22Rv1 (cell line): Measurements from ENCODE around the gene FUOM.

Experiments
- H3K27ac ChIP-seq: fragments of 450-650 bp; 2 replicates; pipeline ENCODE4 v1.5.1; 2017
- CTCF ChIP-seq: fragments of 450-650 bp; IDR thresholded peaks from 2 replicates; pipeline ENCODE4 v1.5.1; 2017; ENCODE audit warnings: mild to moderate bottlenecking
- ZFX ChIP-seq: fragments of 450-650 bp; IDR thresholded peaks from 2 replicates; pipeline ENCODE4 v1.6.1; 2017; ENCODE audit warnings: antibody characterized with exemption, borderline replicate concordance

FUOM gene

GRCh38 chr10:133336577-133337369 lies 21.0 kb downstream of the FUOM start, which contains the start of gene CALY:
Gene CALY (minus strand): TSS chr10:133336896. CDS start chr10:133328989, 7,907 bp downstream.
- H3K27ac ChIP-seq, result no peak within 1 kb of the TSS
- TF ChIP-seq ZFX, result no peak
- no peak for TF ChIP-seq CTCF

GRCh38 chr10:133336118-133336576 lies 21.7 kb downstream of the FUOM start:
- TF ChIP-seq ZFX (no peak), CTCF (no peak)
- no peak overlapping the region for H3K27ac ChIP-seq

GRCh38 chr10:133335246-133336117 lies 22.3 kb downstream of the FUOM start:
- H3K27ac ChIP-seq, result no peak overlapping the region
- TF ChIP-seq ZFX, result no peak
- no peak for TF ChIP-seq CTCF

GRCh38 chr10:133334503-133335245 lies 23.1 kb downstream of the FUOM start:
- TF ChIP-seq ZFX (no peak), CTCF (no peak)
- no peak overlapping the region for H3K27ac ChIP-seq

- TF ChIP-seq ZFX (no peak), CTCF (no peak)
- no peak overlapping the region for H3K27ac ChIP-seq
Observed at GRCh38 chr10:133332936-133333699, 24.7 kb downstream of the FUOM start.

GRCh38 chr10:133329491-133330202 lies 28.2 kb downstream of the FUOM start:
- no peak overlapping the region for H3K27ac ChIP-seq
- TF ChIP-seq ZFX (no peak), CTCF (peak; percentile 99)
